Measurements from ENCODE around the gene WARS2. TPM values are rescaled to one million over a fixed set of nuclear protein-coding genes. Genes with fewer than 3 reads are reported as not detected.
"Not testable (repeated sequence)": the region's sequence is repeated elsewhere in the genome, so short reads cannot be mapped to it uniquely, and the experiment has no call there.

WARS2 gene
- total RNA-seq, 1 experiment from 2014 or later, result 18.1 TPM

GRCh38 chr1:119181218-119181617 lies 40.8 kb upstream of the WARS2 start:
- ChIA-PET CTCF (no interaction called here), POLR2A (ENCODE audit: unreplicated experiment) (no interaction called here)
- Histone ChIP-seq H3K79me2 (ENCODE audit: low read length) (no peaks in the 10 kb centered on the region), H3K9me2 (replicated peaks; ENCODE audit: low read length) (no peaks in the 10 kb centered on the region), H3K27me3 (ENCODE audit: low read length) (no peaks in the 10 kb centered on the region), H3K27ac (ENCODE audit: low read length) (no peak overlapping the region), H3K4me2 (ENCODE audit: low read length) (no peak overlapping the region), H3K4me3 (ENCODE audit: low read length) (no peak overlapping the region), H3K4me1 (ENCODE audit: insufficient read depth, low read length) (no peaks in the 10 kb centered on the region), H2AFZ (ENCODE audit: low read length) (no peak overlapping the region), H3K9me3 (ENCODE audit: low read length) (no peaks in the 10 kb centered on the region), H3K9ac (ENCODE audit: low read length) (no peak overlapping the region), H3K36me3 (ENCODE audit: low read depth, low read length) (no peaks in the 10 kb centered on the region), H4K20me1 (ENCODE audit: low read length) (no peaks in the 10 kb centered on the region), H3F3A (ENCODE audit: low read length, unreplicated experiment) (no peaks in the 10 kb centered on the region)
- no TSS peak for BruUV-seq (replicated peaks)
- no peak for ATAC-seq
- DNase-seq, result no peak
- TF ChIP-seq CTCF (conservative IDR thresholded peaks at IDR 0.05; ENCODE audit: low read depth, low read length), result no peak
- TF ChIP-seq EZH2phosphoT487 (IDR thresholded peaks at IDR 0.05; ENCODE audit: borderline replicate concordance, low read length), result no peak
- no peak for TF ChIP-seq EZH2 (IDR thresholded peaks at IDR 0.05; ENCODE audit: low read length, unreplicated experiment)
- intact Hi-C loops (cut with micrococcal nuclease), result no loop called here

- ChIA-PET CTCF (interaction anchor here (0.6 kb wide), 1 partner anchor 36 kb away, joined by 4 read pairs; no protein-coding TSS in a partner anchor), POLR2A (ENCODE audit: unreplicated experiment) (no interaction called here)
- H3K4me3 ChIP-seq (ENCODE audit: low read length), result no peak overlapping the region
- H3K4me1 ChIP-seq (ENCODE audit: insufficient read depth, low read length), result no peaks in the 10 kb centered on the region
- no peak overlapping the region for H2AFZ ChIP-seq (ENCODE audit: low read length)
- no peaks in the 10 kb centered on the region for H3K9me2 ChIP-seq (replicated peaks; ENCODE audit: low read length)
- no peak overlapping the region for H3K4me2 ChIP-seq (ENCODE audit: low read length)
- BruUV-seq (replicated peaks), result no TSS peak
- no peaks in the 10 kb centered on the region for H3K9me3 ChIP-seq (ENCODE audit: low read length)
- no peaks in the 10 kb centered on the region for H4K20me1 ChIP-seq (ENCODE audit: low read length)
- no peaks in the 10 kb centered on the region for H3K36me3 ChIP-seq (ENCODE audit: low read depth, low read length)
- no peak overlapping the region for H3K9ac ChIP-seq (ENCODE audit: low read length)
- H3K27ac ChIP-seq (ENCODE audit: low read length), result no peak overlapping the region
- no peaks in the 10 kb centered on the region for H3K79me2 ChIP-seq (ENCODE audit: low read length)
- H3K27me3 ChIP-seq (ENCODE audit: low read length), result no peaks in the 10 kb centered on the region
- no peaks in the 10 kb centered on the region for H3F3A ChIP-seq (ENCODE audit: low read length, unreplicated experiment)
- no peak for ATAC-seq
- DNase-seq, result no peak
- no peak for TF ChIP-seq EZH2phosphoT487 (IDR thresholded peaks at IDR 0.05; ENCODE audit: borderline replicate concordance, low read length)
- TF ChIP-seq CTCF (conservative IDR thresholded peaks at IDR 0.05; ENCODE audit: low read depth, low read length), result no peak
- no peak for TF ChIP-seq EZH2 (IDR thresholded peaks at IDR 0.05; ENCODE audit: low read length, unreplicated experiment)
- intact Hi-C loops (cut with micrococcal nuclease), result no loop called here
These were observed 38.6 kb upstream of the WARS2 start for GRCh38 chr1:119179051-119179450.

GRCh38 chr1:119172927-119173326 lies 32.5 kb upstream of the WARS2 start:
- ATAC-seq; H3K9ac ChIP-seq (ENCODE audit: low read length); H3K27me3 ChIP-seq (ENCODE audit: low read length); H3K36me3 ChIP-seq (ENCODE audit: low read depth, low read length); H3K4me1 ChIP-seq (ENCODE audit: insufficient read depth, low read length); DNase-seq; CTCF ChIA-PET; H3K4me2 ChIP-seq (ENCODE audit: low read length); H3K9me3 ChIP-seq (ENCODE audit: low read length); H3F3A ChIP-seq (ENCODE audit: low read length, unreplicated experiment); intact Hi-C loops (cut with micrococcal nuclease); H3K4me3 ChIP-seq (ENCODE audit: low read length); H3K79me2 ChIP-seq (ENCODE audit: low read length); H4K20me1 ChIP-seq (ENCODE audit: low read length); H2AFZ ChIP-seq (ENCODE audit: low read length); BruUV-seq (replicated peaks); H3K27ac ChIP-seq (ENCODE audit: low read length); H3K9me2 ChIP-seq (replicated peaks; ENCODE audit: low read length); POLR2A ChIA-PET (ENCODE audit: unreplicated experiment): not testable (repeated sequence)

GRCh38 chr1:119171381-119172010 lies 31.0 kb upstream of the WARS2 start:
- H3K9ac ChIP-seq (ENCODE audit: low read length); CTCF ChIA-PET; H3K36me3 ChIP-seq (ENCODE audit: low read depth, low read length); H3F3A ChIP-seq (ENCODE audit: low read length, unreplicated experiment); H4K20me1 ChIP-seq (ENCODE audit: low read length); intact Hi-C loops (cut with micrococcal nuclease); H3K4me1 ChIP-seq (ENCODE audit: insufficient read depth, low read length); POLR2A ChIA-PET (ENCODE audit: unreplicated experiment); H3K27me3 ChIP-seq (ENCODE audit: low read length); H2AFZ ChIP-seq (ENCODE audit: low read length); H3K79me2 ChIP-seq (ENCODE audit: low read length); H3K9me3 ChIP-seq (ENCODE audit: low read length); H3K4me3 ChIP-seq (ENCODE audit: low read length); H3K4me2 ChIP-seq (ENCODE audit: low read length); BruUV-seq (replicated peaks); ATAC-seq; H3K9me2 ChIP-seq (replicated peaks; ENCODE audit: low read length); DNase-seq; H3K27ac ChIP-seq (ENCODE audit: low read length): not testable (repeated sequence)

All from PC-3 (cell line).